Stomach smooth muscle (tissue), 2 donors: Measurements from ENCODE around the gene LONP2.

Source experiments
- H3K27ac ChIP-seq: one replicate; pipeline ENCODE4 v1.7.0; 2013; ENCODE audit warnings: mild to moderate bottlenecking, low read length, inconsistent platforms
- H3K27me3 ChIP-seq, 2 donors: one replicate each; pipeline ENCODE4 v1.7.0; 2013; ENCODE audit warnings: low read length in 2 of 2; ENCODE audit not compliant: insufficient read depth in 2 of 2, control insufficient read depth in 1 of 2
- H3K36me3 ChIP-seq, 2 donors: one replicate each; pipeline ENCODE4 v1.7.0; 2013; ENCODE audit warnings: low read length in 2 of 2; ENCODE audit not compliant: control insufficient read depth in 2 of 2, insufficient read depth in 2 of 2
- H3K4me1 ChIP-seq: one replicate; pipeline ENCODE4 v1.7.0; 2013; ENCODE audit warnings: low read length; ENCODE audit not compliant: control insufficient read depth, insufficient read depth
- H3K4me3 ChIP-seq, 2 donors: one replicate each; pipeline ENCODE4 v1.7.0; 2013; ENCODE audit warnings: low read length in 2 of 2
- H3K9ac ChIP-seq, 2 donors: one replicate each; pipeline ENCODE4 v1.7.0; 2013; ENCODE audit warnings: low read length in 2 of 2, mild to moderate bottlenecking in 1 of 2
- H3K9me3 ChIP-seq, 2 donors: one replicate each; pipeline ENCODE4 v1.7.0; 2013; ENCODE audit warnings: low read length in 2 of 2; ENCODE audit not compliant: control insufficient read depth in 2 of 2
- donor health status: healthy.
- donor health status: Pancreatic carcinoma.

LONP2 gene

GRCh38 chr16:48217708-48218107, 26.4 kb upstream of the LONP2 start:
- Histone ChIP-seq H3K9ac (no peak overlapping the region), H3K4me1 (no peaks in the 10 kb centered on the region), H3K9me3 (no peaks in the 10 kb centered on the region), H3K27me3 (no peaks in the 10 kb centered on the region), H3K4me3 (no peak overlapping the region), H3K27ac (no peak overlapping the region), H3K36me3 (no peaks in the 10 kb centered on the region)

- Histone ChIP-seq H3K27ac (no peak overlapping the region), H3K4me1 (no peaks in the 10 kb centered on the region), H3K36me3 (no peaks in the 10 kb centered on the region), H3K4me3 (no peak overlapping the region), H3K9ac (no peak overlapping the region), H3K9me3 (no peaks in the 10 kb centered on the region), H3K27me3 (no peaks in the 10 kb centered on the region)
These were observed 25.6 kb upstream of the LONP2 start for GRCh38 chr16:48218473-48218872.

- Histone ChIP-seq H3K9ac (no peak overlapping the region), H3K27ac (no peak overlapping the region), H3K36me3 (no peaks in the 10 kb centered on the region), H3K4me3 (no peak overlapping the region), H3K4me1 (no peaks in the 10 kb centered on the region), H3K27me3 (no peaks in the 10 kb centered on the region), H3K9me3 (no peaks in the 10 kb centered on the region)
These were observed 23.2 kb upstream of the LONP2 start for GRCh38 chr16:48220891-48221290.

- Histone ChIP-seq H3K4me1 (no peaks in the 10 kb centered on the region), H3K27ac (no peak overlapping the region), H3K9me3 (no peaks in the 10 kb centered on the region), H3K36me3 (no peaks in the 10 kb centered on the region), H3K4me3 (no peak overlapping the region), H3K9ac (no peak overlapping the region), H3K27me3 (no peaks in the 10 kb centered on the region)
These were observed 20.6 kb upstream of the LONP2 start for GRCh38 chr16:48223490-48223889.

- H3K9ac ChIP-seq = no peak overlapping the region
- no peaks in the 10 kb centered on the region for H3K9me3 ChIP-seq
- H3K27ac ChIP-seq = no peak overlapping the region
- H3K4me1 ChIP-seq = no peaks in the 10 kb centered on the region
- no peaks in the 10 kb centered on the region for H3K36me3 ChIP-seq
- no peak overlapping the region for H3K4me3 ChIP-seq
- peaks cover 0 to 3% of the 10 kb centered on the region in 2 donors for H3K27me3 ChIP-seq
These were observed 18.6 kb upstream of the LONP2 start for GRCh38 chr16:48225456-48225855.

GRCh38 chr16:48231727-48232492, 12.2 kb upstream of the LONP2 start:
- Histone ChIP-seq H3K4me3 (no peak overlapping the region), H3K27ac (no peak overlapping the region), H3K9me3 (no peaks in the 10 kb centered on the region), H3K9ac (no peak overlapping the region), H3K27me3 (peaks cover 0 to 3% of the 10 kb centered on the region in 2 donors), H3K4me1 (no peaks in the 10 kb centered on the region), H3K36me3 (no peaks in the 10 kb centered on the region)

GRCh38 chr16:48232493-48233040, 11.5 kb upstream of the LONP2 start:
- H3K36me3 ChIP-seq = no peaks in the 10 kb centered on the region

GRCh38 chr16:48234630-48235029, 9.5 kb upstream of the LONP2 start:
- Histone ChIP-seq H3K36me3 (no peaks in the 10 kb centered on the region), H3K9me3 (no peaks in the 10 kb centered on the region), H3K27ac (no peak overlapping the region), H3K4me3 (no peak overlapping the region), H3K9ac (no peak overlapping the region), H3K27me3 (peaks cover 0 to 3% of the 10 kb centered on the region in 2 donors), H3K4me1 (no peaks in the 10 kb centered on the region)

More at GRCh38 chr16:48232493-48233040, 11.5 kb upstream of the LONP2 start:
- Histone ChIP-seq H3K9ac (no peak overlapping the region), H3K4me3 (no peak overlapping the region), H3K4me1 (no peaks in the 10 kb centered on the region), H3K27me3 (peaks cover 0 to 3% of the 10 kb centered on the region in 2 donors), H3K9me3 (no peaks in the 10 kb centered on the region), H3K27ac (no peak overlapping the region)

- H3K27ac ChIP-seq = no peak overlapping the region
These were observed 9.0 kb upstream of the LONP2 start for GRCh38 chr16:48235058-48235555.

GRCh38 chr16:48235556-48236136, 8.5 kb upstream of the LONP2 start:
- H3K27ac ChIP-seq = no peak overlapping the region

More at GRCh38 chr16:48235058-48235555, 9.0 kb upstream of the LONP2 start:
- Histone ChIP-seq H3K9me3 (no peaks in the 10 kb centered on the region), H3K9ac (no peak overlapping the region), H3K4me1 (no peaks in the 10 kb centered on the region), H3K36me3 (no peaks in the 10 kb centered on the region), H3K27me3 (no peaks in the 10 kb centered on the region), H3K4me3 (no peak overlapping the region)

GRCh38 chr16:48236286-48236685, 7.8 kb upstream of the LONP2 start:
- Histone ChIP-seq H3K36me3 (no peaks in the 10 kb centered on the region), H3K27me3 (no peaks in the 10 kb centered on the region), H3K9ac (no peak overlapping the region), H3K4me1 (no peaks in the 10 kb centered on the region), H3K9me3 (no peaks in the 10 kb centered on the region), H3K4me3 (no peak overlapping the region), H3K27ac (no peak overlapping the region)

More at GRCh38 chr16:48235556-48236136, 8.5 kb upstream of the LONP2 start:
- no peaks in the 10 kb centered on the region for H3K36me3 ChIP-seq
- H3K9me3 ChIP-seq = no peaks in the 10 kb centered on the region
- H3K4me3 ChIP-seq = no peak overlapping the region
- no peaks in the 10 kb centered on the region for H3K27me3 ChIP-seq
- H3K4me1 ChIP-seq = no peaks in the 10 kb centered on the region
- H3K9ac ChIP-seq = no peak overlapping the region
